ENCODE measurements around the gene MYO7B. TPM values are rescaled to one million over a fixed set of nuclear protein-coding genes. Genes with fewer than 3 reads are reported as not detected.

MYO7B gene
- total RNA-seq, 1 donor from 2014 or later = 0.04 TPM

DNA sequence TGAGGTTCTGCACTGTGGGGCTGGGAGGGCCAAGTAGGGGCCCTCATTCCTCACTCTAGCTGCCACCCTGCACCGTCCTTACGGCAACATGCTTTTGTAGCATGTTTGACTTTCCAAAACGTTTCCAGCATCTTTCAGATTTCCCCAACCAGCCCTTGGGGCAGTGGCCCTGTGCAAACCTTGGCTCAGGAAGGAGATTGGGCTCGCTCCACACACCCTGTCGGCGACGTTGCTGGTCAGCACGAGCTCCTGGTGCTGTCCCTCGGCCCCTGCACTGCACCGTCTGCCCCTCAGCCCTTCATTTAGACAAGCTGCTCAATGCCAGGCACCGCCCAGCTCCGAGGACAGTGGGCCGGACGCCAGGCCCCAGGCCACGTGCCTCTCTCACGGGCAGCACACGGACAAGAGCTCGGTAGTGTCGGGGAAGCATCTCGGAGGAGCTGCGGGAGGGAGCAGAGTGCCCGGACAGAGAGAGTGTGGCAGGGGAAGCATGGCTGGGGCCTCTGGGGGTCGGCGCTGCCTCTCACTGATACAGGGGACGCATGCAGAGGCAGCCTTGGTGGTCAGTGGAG is 117.4 kb downstream of the MYO7B start:
- Mint-ChIP-seq H3K4me3 (no peak overlapping the region), H3K9me3 (no peaks in the 10 kb centered on the region), H3K4me1 (peaks cover 13% of the 10 kb centered on the region), H3K27ac (no peak overlapping the region), H3K27me3 (ENCODE audit: low read depth) (no peaks in the 10 kb centered on the region), H3K36me3 (no peaks in the 10 kb centered on the region)
- DNase-seq (ENCODE audit: low spot score in 2 of 2, unreplicated experiment in 2 of 2) = no peak
- TF ChIP-seq, protein P1, sequence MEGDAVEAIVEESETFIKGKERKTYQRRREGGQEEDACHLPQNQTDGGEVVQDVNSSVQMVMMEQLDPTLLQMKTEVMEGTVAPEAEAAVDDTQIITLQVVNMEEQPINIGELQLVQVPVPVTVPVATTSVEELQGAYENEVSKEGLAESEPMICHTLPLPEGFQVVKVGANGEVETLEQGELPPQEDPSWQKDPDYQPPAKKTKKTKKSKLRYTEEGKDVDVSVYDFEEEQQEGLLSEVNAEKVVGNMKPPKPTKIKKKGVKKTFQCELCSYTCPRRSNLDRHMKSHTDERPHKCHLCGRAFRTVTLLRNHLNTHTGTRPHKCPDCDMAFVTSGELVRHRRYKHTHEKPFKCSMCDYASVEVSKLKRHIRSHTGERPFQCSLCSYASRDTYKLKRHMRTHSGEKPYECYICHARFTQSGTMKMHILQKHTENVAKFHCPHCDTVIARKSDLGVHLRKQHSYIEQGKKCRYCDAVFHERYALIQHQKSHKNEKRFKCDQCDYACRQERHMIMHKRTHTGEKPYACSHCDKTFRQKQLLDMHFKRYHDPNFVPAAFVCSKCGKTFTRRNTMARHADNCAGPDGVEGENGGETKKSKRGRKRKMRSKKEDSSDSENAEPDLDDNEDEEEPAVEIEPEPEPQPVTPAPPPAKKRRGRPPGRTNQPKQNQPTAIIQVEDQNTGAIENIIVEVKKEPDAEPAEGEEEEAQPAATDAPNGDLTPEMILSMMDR (IDR thresholded peaks at IDR 0.05; ENCODE audit: unreplicated experiment) = no peak

DNA sequence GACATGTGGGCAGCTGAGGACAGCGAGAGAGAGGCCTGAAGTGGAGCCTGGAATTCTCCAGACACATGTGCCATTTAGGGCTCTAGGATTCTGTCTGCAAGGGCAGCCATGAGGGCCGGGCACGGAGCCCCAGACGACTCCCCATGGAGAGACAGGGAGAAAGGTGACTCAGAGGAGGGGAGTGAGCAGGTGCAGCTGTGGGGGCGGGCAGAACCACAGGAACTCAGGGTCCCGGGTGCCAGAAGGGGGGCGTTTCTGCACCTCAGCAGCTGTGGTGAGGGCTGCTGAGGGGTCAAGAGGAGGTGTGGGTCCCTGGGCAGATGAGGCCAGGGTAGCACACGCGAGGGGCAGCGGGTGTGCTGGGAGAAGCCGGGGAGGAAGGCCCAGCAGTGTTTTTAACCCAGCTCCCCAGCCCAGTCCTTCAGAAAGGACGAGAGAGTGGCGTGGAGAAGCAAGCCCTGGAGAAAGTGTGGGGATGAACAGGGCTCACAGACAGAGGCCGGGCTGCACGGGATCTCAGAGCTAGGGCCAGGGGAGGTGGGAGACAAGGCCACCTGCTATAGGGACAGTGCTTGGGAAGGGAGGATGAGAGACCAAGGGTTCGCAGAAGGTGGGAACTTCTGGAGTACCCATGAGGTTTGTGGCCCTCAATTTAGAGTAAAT is 118.1 kb downstream of the MYO7B start:
- no peaks in the 10 kb centered on the region for H3K9me3 Mint-ChIP-seq
- no peak overlapping the region for H3K4me3 Mint-ChIP-seq
- peaks cover 12% of the 10 kb centered on the region for H3K4me1 Mint-ChIP-seq
- no peaks in the 10 kb centered on the region for H3K36me3 Mint-ChIP-seq
- H3K27me3 Mint-ChIP-seq (ENCODE audit: low read depth) = no peaks in the 10 kb centered on the region
- TF ChIP-seq, protein P1 (IDR thresholded peaks at IDR 0.05; ENCODE audit: unreplicated experiment) = no peak
- no peak overlapping the region for H3K27ac Mint-ChIP-seq
- DNase-seq (ENCODE audit: low spot score in 2 of 2, unreplicated experiment in 2 of 2) = no peak

DNA sequence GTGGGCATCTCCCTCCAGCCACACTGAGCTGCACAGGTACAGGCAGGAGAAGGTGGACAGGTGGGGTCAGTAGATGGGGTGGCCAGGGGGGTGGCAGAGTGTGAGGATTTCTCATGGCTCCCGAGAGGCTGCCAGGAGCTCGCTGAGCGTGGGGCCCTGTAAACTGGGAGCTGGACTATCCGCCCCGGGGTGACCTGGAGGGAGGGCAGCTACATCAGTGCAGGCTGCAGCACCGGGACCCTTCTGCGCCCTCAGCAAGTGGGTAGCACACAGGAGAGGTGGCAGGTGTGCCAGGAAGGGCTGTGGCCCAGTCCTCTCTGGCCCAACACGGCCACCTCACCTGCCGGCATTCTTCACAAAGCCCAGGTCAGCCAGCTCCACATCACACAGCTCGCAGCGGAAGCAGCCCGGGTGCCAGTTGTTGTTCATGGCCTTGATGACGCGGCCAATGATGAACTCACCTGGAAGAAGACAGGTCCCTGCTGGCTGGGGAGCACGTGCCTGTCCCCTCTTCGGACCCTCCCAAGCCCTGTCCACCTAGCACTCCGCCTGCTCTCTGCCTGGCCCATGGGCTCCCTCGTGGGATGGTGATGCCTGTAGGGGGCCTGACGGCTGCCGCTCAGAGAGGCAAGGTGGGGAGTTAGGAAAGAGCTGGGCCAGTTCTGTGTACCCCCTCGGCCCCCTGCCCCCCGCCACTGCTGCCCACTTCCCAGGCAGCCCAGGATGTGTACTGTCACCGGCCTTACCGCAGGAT is 118.8 kb downstream of the MYO7B start:
- DNase-seq (ENCODE audit: low spot score in 2 of 2, unreplicated experiment in 2 of 2) = no peak
- H3K27ac Mint-ChIP-seq = no peak overlapping the region
- TF ChIP-seq, protein P1 (IDR thresholded peaks at IDR 0.05; ENCODE audit: unreplicated experiment) = no peak

DNA sequence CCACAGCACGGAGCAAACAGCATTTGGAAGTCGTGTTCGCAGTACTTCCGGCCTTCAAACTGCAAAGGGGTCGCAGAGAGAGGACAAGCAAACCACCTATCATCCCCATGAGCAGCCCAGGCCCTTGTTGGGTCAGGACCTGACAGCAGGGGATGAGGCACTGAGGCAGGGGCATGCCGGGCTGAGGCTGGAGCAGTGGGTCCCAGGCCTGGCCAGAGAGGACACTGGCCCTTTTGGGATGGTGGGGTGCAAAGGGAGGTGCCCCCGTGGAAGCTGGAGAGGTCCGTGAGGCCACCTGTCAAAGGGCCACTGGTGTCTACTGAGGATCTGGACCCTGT is 119.3 kb downstream of the MYO7B start:
- DNase-seq (ENCODE audit: low spot score in 2 of 2, unreplicated experiment in 2 of 2) = no peak
- peaks cover 9% of the 10 kb centered on the region for H3K4me1 Mint-ChIP-seq
- TF ChIP-seq, protein P1 (IDR thresholded peaks at IDR 0.05; ENCODE audit: unreplicated experiment) = no peak
- H3K36me3 Mint-ChIP-seq = no peaks in the 10 kb centered on the region
- no peak overlapping the region for H3K4me3 Mint-ChIP-seq
- no peaks in the 10 kb centered on the region for H3K27me3 Mint-ChIP-seq (ENCODE audit: low read depth)
- H3K27ac Mint-ChIP-seq = no peak overlapping the region
- no peaks in the 10 kb centered on the region for H3K9me3 Mint-ChIP-seq

More for the DNA sequence above, 118.8 kb downstream of the MYO7B start:
- H3K27me3 Mint-ChIP-seq (ENCODE audit: low read depth) = no peaks in the 10 kb centered on the region
- H3K9me3 Mint-ChIP-seq = no peaks in the 10 kb centered on the region
- no peaks in the 10 kb centered on the region for H3K36me3 Mint-ChIP-seq
- peaks cover 12% of the 10 kb centered on the region for H3K4me1 Mint-ChIP-seq
- H3K4me3 Mint-ChIP-seq = no peak overlapping the region

DNA sequence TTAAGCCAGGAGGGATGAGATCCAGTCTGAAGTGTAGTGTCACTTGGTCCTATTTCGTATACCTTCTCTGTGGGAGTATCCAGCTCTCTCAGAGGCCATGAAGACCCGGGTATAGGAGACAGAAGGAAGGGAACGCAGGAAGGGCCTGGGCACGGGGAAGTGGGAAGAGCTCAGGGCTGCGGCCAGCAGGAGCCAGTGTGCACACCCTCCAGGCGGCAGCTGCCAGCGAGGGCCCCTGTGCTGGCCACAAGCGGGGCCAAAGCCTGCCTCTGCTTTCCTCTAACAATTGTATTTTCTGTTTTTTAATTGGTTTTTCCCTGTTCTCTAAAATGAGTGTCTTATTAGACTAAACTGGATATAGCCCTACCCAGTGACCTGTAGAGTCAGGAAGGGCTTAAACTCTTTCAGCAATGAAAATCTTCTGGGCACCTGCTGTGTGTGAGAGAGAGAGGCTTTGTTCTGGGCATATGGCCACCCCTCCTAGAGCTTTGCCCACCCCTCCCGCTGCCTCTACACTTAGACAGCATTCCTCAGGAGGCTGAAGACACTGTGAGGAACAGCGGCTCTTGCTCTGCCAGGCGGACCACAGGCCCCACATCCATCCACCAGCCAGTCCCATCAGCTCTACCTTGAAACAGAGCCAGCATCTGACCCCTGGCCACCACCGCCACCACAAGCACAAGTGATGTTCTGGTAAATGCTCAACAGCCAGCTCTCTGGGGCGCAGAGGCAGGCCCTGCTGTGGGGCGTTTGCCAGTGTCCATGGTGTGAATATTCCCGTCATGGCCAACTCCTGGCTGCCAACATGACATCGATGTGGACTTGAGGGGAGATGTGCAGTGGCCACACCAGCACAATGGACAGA is 120.0 kb downstream of the MYO7B start:
- H3K36me3 Mint-ChIP-seq = no peaks in the 10 kb centered on the region
- no peaks in the 10 kb centered on the region for H3K27me3 Mint-ChIP-seq (ENCODE audit: low read depth)
- H3K4me1 Mint-ChIP-seq = peaks cover 9% of the 10 kb centered on the region
- no peak overlapping the region for H3K27ac Mint-ChIP-seq
- TF ChIP-seq, protein P1 (IDR thresholded peaks at IDR 0.05; ENCODE audit: unreplicated experiment) = no peak
- no peak for DNase-seq (ENCODE audit: low spot score in 2 of 2, unreplicated experiment in 2 of 2)
- H3K4me3 Mint-ChIP-seq = no peak overlapping the region
- no peaks in the 10 kb centered on the region for H3K9me3 Mint-ChIP-seq

All from mesothelial cell of epicardium (in vitro differentiated cells).